ENCODE results near the gene FILIP1L.

DNA sequence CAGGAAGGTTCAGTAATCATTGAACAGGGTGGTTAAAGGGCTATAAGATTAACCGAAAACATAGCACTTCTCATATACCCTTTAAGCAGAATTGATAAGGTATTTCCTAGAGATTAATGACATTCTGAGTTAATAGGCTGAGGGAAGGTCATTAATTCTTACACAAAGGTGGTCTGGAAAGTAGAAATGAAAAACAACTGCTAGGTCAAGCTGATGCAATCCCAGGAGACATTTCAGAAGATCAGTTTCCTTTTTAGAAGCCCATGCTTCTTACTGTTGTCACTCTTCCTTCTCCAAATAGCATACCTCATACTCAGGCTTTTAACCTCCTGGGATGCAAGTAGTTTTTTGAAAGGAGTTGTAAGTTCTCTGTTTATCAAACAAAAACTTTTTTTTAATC lies 8.8 kb downstream of the FILIP1L start:
- TF ChIP-seq TAF1 (IDR thresholded peaks at IDR 0.05; ENCODE audit: borderline replicate concordance, insufficient read depth, low read length) (no peak), POLR2AphosphoS5 (IDR thresholded peaks at IDR 0.05; ENCODE audit: low read depth, low read length) (no peak), SIN3A (IDR thresholded peaks at IDR 0.05; ENCODE audit: borderline replicate concordance, insufficient read depth, low read length) (no peak)
- TF ChIP-seq, protein P1, sequence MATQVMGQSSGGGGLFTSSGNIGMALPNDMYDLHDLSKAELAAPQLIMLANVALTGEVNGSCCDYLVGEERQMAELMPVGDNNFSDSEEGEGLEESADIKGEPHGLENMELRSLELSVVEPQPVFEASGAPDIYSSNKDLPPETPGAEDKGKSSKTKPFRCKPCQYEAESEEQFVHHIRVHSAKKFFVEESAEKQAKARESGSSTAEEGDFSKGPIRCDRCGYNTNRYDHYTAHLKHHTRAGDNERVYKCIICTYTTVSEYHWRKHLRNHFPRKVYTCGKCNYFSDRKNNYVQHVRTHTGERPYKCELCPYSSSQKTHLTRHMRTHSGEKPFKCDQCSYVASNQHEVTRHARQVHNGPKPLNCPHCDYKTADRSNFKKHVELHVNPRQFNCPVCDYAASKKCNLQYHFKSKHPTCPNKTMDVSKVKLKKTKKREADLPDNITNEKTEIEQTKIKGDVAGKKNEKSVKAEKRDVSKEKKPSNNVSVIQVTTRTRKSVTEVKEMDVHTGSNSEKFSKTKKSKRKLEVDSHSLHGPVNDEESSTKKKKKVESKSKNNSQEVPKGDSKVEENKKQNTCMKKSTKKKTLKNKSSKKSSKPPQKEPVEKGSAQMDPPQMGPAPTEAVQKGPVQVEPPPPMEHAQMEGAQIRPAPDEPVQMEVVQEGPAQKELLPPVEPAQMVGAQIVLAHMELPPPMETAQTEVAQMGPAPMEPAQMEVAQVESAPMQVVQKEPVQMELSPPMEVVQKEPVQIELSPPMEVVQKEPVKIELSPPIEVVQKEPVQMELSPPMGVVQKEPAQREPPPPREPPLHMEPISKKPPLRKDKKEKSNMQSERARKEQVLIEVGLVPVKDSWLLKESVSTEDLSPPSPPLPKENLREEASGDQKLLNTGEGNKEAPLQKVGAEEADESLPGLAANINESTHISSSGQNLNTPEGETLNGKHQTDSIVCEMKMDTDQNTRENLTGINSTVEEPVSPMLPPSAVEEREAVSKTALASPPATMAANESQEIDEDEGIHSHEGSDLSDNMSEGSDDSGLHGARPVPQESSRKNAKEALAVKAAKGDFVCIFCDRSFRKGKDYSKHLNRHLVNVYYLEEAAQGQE (IDR thresholded peaks at IDR 0.05; ENCODE audit: insufficient read depth in 1 of 2, low read depth in 2 of 2, low read length in 2 of 2) = no peak
